ENCODE results near the gene SLC9A7. TPM values are rescaled to one million over a fixed set of nuclear protein-coding genes. Genes with fewer than 3 reads are reported as not detected.

The SLC9A7 gene
- total and polyA plus RNA-seq, 2 donors (not counting 3 experiments of a cell fraction or from before 2014, with no cell fraction given), result 4.6 to 7.5 TPM

- dilution Hi-C loops (cut with MboI; ENCODE audit: extremely low pct_ligation_motif_present, low sequenced_read_pairs) (no loop called here), intact Hi-C loops (cut with micrococcal nuclease) (no loop called here)
- no peak for TF ChIP-seq EZH2 (IDR thresholded peaks at IDR 0.05; ENCODE audit: borderline replicate concordance, low read depth, low read length, severe bottlenecking)
- TF ChIP-seq POLR2AphosphoS5 (IDR thresholded peaks at IDR 0.05; ENCODE audit: insufficient read depth, low read depth, low read length), result no peak
- TF ChIP-seq MYC (IDR thresholded peaks at IDR 0.05; ENCODE audit: low read depth, low read length), result no peak
- TF ChIP-seq, protein P1, sequence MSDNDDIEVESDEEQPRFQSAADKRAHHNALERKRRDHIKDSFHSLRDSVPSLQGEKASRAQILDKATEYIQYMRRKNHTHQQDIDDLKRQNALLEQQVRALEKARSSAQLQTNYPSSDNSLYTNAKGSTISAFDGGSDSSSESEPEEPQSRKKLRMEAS (IDR thresholded peaks at IDR 0.05; ENCODE audit: insufficient read depth, insufficient read length), result no peak
- TF ChIP-seq POLR2A (IDR thresholded peaks at IDR 0.05; ENCODE audit: low read depth, low read length), result no peak
- TF ChIP-seq JUN (IDR thresholded peaks at IDR 0.05; ENCODE audit: borderline replicate concordance, insufficient read depth, insufficient read length, low read depth), result no peak
- TF ChIP-seq, protein P2, sequence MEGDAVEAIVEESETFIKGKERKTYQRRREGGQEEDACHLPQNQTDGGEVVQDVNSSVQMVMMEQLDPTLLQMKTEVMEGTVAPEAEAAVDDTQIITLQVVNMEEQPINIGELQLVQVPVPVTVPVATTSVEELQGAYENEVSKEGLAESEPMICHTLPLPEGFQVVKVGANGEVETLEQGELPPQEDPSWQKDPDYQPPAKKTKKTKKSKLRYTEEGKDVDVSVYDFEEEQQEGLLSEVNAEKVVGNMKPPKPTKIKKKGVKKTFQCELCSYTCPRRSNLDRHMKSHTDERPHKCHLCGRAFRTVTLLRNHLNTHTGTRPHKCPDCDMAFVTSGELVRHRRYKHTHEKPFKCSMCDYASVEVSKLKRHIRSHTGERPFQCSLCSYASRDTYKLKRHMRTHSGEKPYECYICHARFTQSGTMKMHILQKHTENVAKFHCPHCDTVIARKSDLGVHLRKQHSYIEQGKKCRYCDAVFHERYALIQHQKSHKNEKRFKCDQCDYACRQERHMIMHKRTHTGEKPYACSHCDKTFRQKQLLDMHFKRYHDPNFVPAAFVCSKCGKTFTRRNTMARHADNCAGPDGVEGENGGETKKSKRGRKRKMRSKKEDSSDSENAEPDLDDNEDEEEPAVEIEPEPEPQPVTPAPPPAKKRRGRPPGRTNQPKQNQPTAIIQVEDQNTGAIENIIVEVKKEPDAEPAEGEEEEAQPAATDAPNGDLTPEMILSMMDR (IDR thresholded peaks at IDR 0.05; ENCODE audit: extremely low read depth in 1 of 2, insufficient read depth in 1 of 2, low read depth in 1 of 2, low read length in 2 of 2), result no peak
- no peak for TF ChIP-seq FOS (IDR thresholded peaks at IDR 0.05; ENCODE audit: borderline replicate concordance, insufficient read depth, low read length)
- TF ChIP-seq GATA2 (IDR thresholded peaks at IDR 0.05; ENCODE audit: insufficient read depth, insufficient read length, low read depth, low read length), result no peak
- H3K27me3 ChIP-seq (ENCODE audit: control insufficient read depth in 2 of 2, insufficient read depth in 2 of 2, low read length in 2 of 2), result no peaks in the 10 kb centered on the region
- no peak overlapping the region for H3K4me3 ChIP-seq (replicated peaks in 1 of 3; ENCODE audit: insufficient read depth in 1 of 3, low read depth in 1 of 3, low read length in 3 of 3)
- peaks cover 31% of the 10 kb centered on the region for H3K4me1 ChIP-seq (ENCODE audit: control insufficient read depth, extremely low read depth, insufficient read depth, low read length)
- peak overlapping the region; percentile 42 for H3K9ac ChIP-seq (replicated peaks; ENCODE audit: extremely low read depth, insufficient read depth, low read length)
- BruUV-seq (replicated peaks), result no TSS peak
- DNase-seq (ENCODE audit: low read depth, low spot score) (peak; percentile 66), FAIRE-seq (peak; percentile 59)
- CTCF ChIA-PET, result interaction anchor here (0.9 to 1.3 kb wide), 4 partner anchors 9 to 59 kb away, joined by 3 to 4 read pairs (median 4); no protein-coding TSS in a partner anchor
- H3K79me2 ChIP-seq (ENCODE audit: control insufficient read depth, insufficient read depth, low read length), result peaks cover 7% of the 10 kb centered on the region
- no peaks in the 10 kb centered on the region for H3K9me3 ChIP-seq (replicated peaks; ENCODE audit: control insufficient read depth, insufficient read depth, low read length)
- H3K36me3 ChIP-seq (ENCODE audit: control insufficient read depth in 2 of 2, extremely low read depth in 1 of 2, insufficient read depth in 2 of 2, low read length in 2 of 2), result no peaks in the 10 kb centered on the region
- no peaks in the 10 kb centered on the region for H3K9me1 ChIP-seq (replicated peaks; ENCODE audit: control insufficient read depth, extremely low read depth, insufficient read depth, low read length)
- POLR2A ChIA-PET, result no interaction called here
- no peak overlapping the region for H2AFZ ChIP-seq (ENCODE audit: low read depth, low read length)
- H4K20me1 ChIP-seq (replicated peaks; ENCODE audit: control insufficient read depth, extremely low read depth, insufficient read depth, low read length), result no peaks in the 10 kb centered on the region
- H3K4me2 ChIP-seq (ENCODE audit: insufficient read depth, low read length), result no peak overlapping the region
- peak overlapping the region; percentile 57 for H3K27ac ChIP-seq (ENCODE audit: insufficient read depth, low read depth, low read length)
Measured at GRCh38 chrX:46582966-46583365, 176.0 kb downstream of the SLC9A7 start.
